Neuronal stem cell (in vitro differentiated cells): ENCODE measurements around the gene CST3.
"Not testable (repeated sequence)": the region's sequence is repeated elsewhere in the genome, so short reads cannot be mapped to it uniquely, and the experiment has no call there.

Experiments
- DNase-seq: peaks from one replicate; pipeline ENCODE4 v3.0.0-alpha.2; 2013; ENCODE audit warnings: low spot score
- H2AFZ ChIP-seq: one replicate; pipeline ENCODE4 v1.6.1; 2013; ENCODE audit warnings: mild to moderate bottlenecking, low read length, inconsistent platforms
- H2AK5ac ChIP-seq: 2 replicates; pipeline ENCODE4 v1.6.1; 2013; ENCODE audit warnings: low read depth, mild to moderate bottlenecking, inconsistent platforms, low read length, moderate library complexity, mixed read lengths
- H2BK120ac ChIP-seq: 2 replicates; pipeline ENCODE4 v1.6.1; 2013; ENCODE audit warnings: low read depth, mild to moderate bottlenecking, inconsistent platforms, low read length, moderate library complexity, mixed read lengths
- H2BK12ac ChIP-seq: one replicate; pipeline ENCODE4 v1.6.1; 2013; ENCODE audit warnings: low read length, inconsistent platforms
- H2BK15ac ChIP-seq: 2 replicates; pipeline ENCODE4 v1.6.1; 2013; ENCODE audit warnings: mild to moderate bottlenecking, low read length, inconsistent platforms, mixed read lengths
- H2BK5ac ChIP-seq: one replicate; pipeline ENCODE4 v1.6.1; 2013; ENCODE audit warnings: inconsistent platforms, mild to moderate bottlenecking, low read length, moderate library complexity
- H3K14ac ChIP-seq: one replicate; pipeline ENCODE4 v1.6.1; 2013; ENCODE audit warnings: low read length, inconsistent platforms
- H3K18ac ChIP-seq: 2 replicates; pipeline ENCODE4 v1.6.1; 2013; ENCODE audit warnings: low read length, inconsistent platforms
- H3K23ac ChIP-seq: 2 replicates; pipeline ENCODE4 v1.6.1; 2013; ENCODE audit warnings: low read depth, mild to moderate bottlenecking, mixed read lengths, low read length, inconsistent platforms; ENCODE audit not compliant: poor library complexity
- H3K27ac ChIP-seq: replicated peaks from 3 replicates; pipeline ENCODE4 v1.5.1; 2013; ENCODE audit warnings: low read length, inconsistent platforms
- H3K27me3 ChIP-seq, 3 experiments: 2 replicates each; pipeline ENCODE4 v1.6.1; 2013; ENCODE audit warnings: low read length in 3 of 3, mild to moderate bottlenecking in 2 of 3, inconsistent platforms in 1 of 3, low read depth in 1 of 3, mixed read lengths in 1 of 3, moderate library complexity in 1 of 3; ENCODE audit not compliant: control insufficient read depth in 3 of 3, insufficient read depth in 3 of 3
- H3K36me3 ChIP-seq, 2 donors: replicated peaks in 1 of 2; 2 replicates each; pipeline ENCODE4 v1.6.1; 2013; ENCODE audit warnings: low read length in 2 of 2; ENCODE audit not compliant: control insufficient read depth in 2 of 2, insufficient read depth in 2 of 2
- H3K4ac ChIP-seq: 2 replicates; pipeline ENCODE4 v1.6.1; 2013; ENCODE audit warnings: inconsistent platforms, mild to moderate bottlenecking, low read length, moderate library complexity
- H3K4me1 ChIP-seq, 2 donors: 1 replicate in 1 of 2; 2 replicates in 1 of 2; pipeline ENCODE4 v1.6.1; 2013; ENCODE audit warnings: low read length in 2 of 2, low read depth in 1 of 2; ENCODE audit not compliant: control insufficient read depth in 2 of 2, insufficient read depth in 1 of 2
- H3K4me2 ChIP-seq: one replicate; pipeline ENCODE4 v1.6.1; 2013; ENCODE audit warnings: mild to moderate bottlenecking, low read length, inconsistent platforms; ENCODE audit not compliant: insufficient read depth, poor library complexity, severe bottlenecking
- H3K4me3 ChIP-seq, 2 donors: 2 replicates each; pipeline ENCODE4 v1.5.1; 2013; ENCODE audit warnings: low read length in 2 of 2, mild to moderate bottlenecking in 2 of 2, inconsistent platforms in 1 of 2, moderate library complexity in 1 of 2
- H3K79me1 ChIP-seq: one replicate; pipeline ENCODE4 v1.6.1; 2013; ENCODE audit warnings: low read depth, mild to moderate bottlenecking, inconsistent platforms, low read length, moderate library complexity
- H3K9ac ChIP-seq: one replicate; pipeline ENCODE4 v1.6.1; 2013; ENCODE audit warnings: mild to moderate bottlenecking, low read depth, low read length, inconsistent platforms; ENCODE audit not compliant: poor library complexity
- H3K9me3 ChIP-seq, 2 donors: replicated peaks in 1 of 2; 2 replicates each; pipeline versions ENCODE3 to v1.6.1; 2013; ENCODE audit warnings: low read length in 2 of 2, mild to moderate bottlenecking in 2 of 2, inconsistent platforms in 1 of 2, low read depth in 1 of 2, mixed read lengths in 1 of 2, moderate library complexity in 1 of 2; ENCODE audit not compliant: control insufficient read depth in 2 of 2, insufficient read depth in 1 of 2
- H4K8ac ChIP-seq: one replicate; pipeline ENCODE4 v1.6.1; 2013; ENCODE audit warnings: low read depth, mild to moderate bottlenecking, inconsistent platforms, low read length, moderate library complexity
- H4K91ac ChIP-seq: one replicate; pipeline ENCODE4 v1.6.1; 2013; ENCODE audit warnings: low read length, low read depth, mild to moderate bottlenecking, inconsistent platforms; ENCODE audit not compliant: poor library complexity
- WGBS, 2 donors: extraction: QIAGEN DNeasy Blood & Tissue Kit; methylation state at CpG; one replicate each; pipeline ENCODE4 v1.1.7; 2013; ENCODE audit warnings: missing lambda C conversion rate in 2 of 2, mixed read lengths in 1 of 2; ENCODE audit not compliant: insufficient read length in 2 of 2, insufficient replicate concordance in 1 of 2; ENCODE audit errors: extremely low coverage in 2 of 2; 5-methylcytosine and 5-hydroxymethylcytosine counted together

The CST3 gene

GRCh38 chr20:23635768-23636090 lies 2.0 kb downstream of the CST3 start:
- H3K9ac ChIP-seq, H2AK5ac ChIP-seq, H2BK5ac ChIP-seq, H3K14ac ChIP-seq, H3K27ac ChIP-seq, DNase-seq, H4K91ac ChIP-seq, H3K23ac ChIP-seq, H3K9me3 ChIP-seq, H3K4me1 ChIP-seq, H2BK12ac ChIP-seq, H3K18ac ChIP-seq, H2BK15ac ChIP-seq, H2BK120ac ChIP-seq, H3K4me3 ChIP-seq, H2AFZ ChIP-seq, H3K4ac ChIP-seq, H3K4me2 ChIP-seq, H3K27me3 ChIP-seq, H3K79me1 ChIP-seq: not testable (repeated sequence)
- Histone ChIP-seq H4K8ac (peak overlapping the region; percentile 48), H3K36me3 (peaks cover 6 to 38% of the 10 kb centered on the region in 2 donors)
- WGBS, 2 donors: no CpG with 5 or more reads among the region's 2 CpGs

- DNase-seq: no peak
- peaks cover 6 to 38% of the 10 kb centered on the region in 2 donors for H3K36me3 ChIP-seq
- H2BK15ac ChIP-seq: no peak overlapping the region
- H3K9ac ChIP-seq: peak overlapping the region; percentile 9
- H2AK5ac ChIP-seq: no peak overlapping the region
- 100% methylated on average over 1 of the region's 12 CpGs; no CpG with 5 or more reads in 1 of the 2 donors for WGBS, 2 donors
- no peak overlapping the region for H3K18ac ChIP-seq
- no peak overlapping the region for H3K4me2 ChIP-seq
- H3K79me1 ChIP-seq: no peaks in the 10 kb centered on the region
- no peak overlapping the region for H3K4ac ChIP-seq
- no peak overlapping the region for H4K8ac ChIP-seq
- H4K91ac ChIP-seq: peak overlapping the region; percentile 20
- no peak overlapping the region for H2AFZ ChIP-seq
- H2BK5ac ChIP-seq: no peak overlapping the region
- H3K27ac ChIP-seq: no peak overlapping the region
- H2BK120ac ChIP-seq: no peak overlapping the region
- peak overlapping the region; percentile 18 for H3K23ac ChIP-seq
- H3K27me3 ChIP-seq: peaks cover 0 to 3% (median 0%) of the 10 kb centered on the region in 3 experiments
- H2BK12ac ChIP-seq: no peak overlapping the region
- H3K9me3 ChIP-seq: peaks cover 0 to 2% of the 10 kb centered on the region in 2 donors
- no peak overlapping the region for H3K14ac ChIP-seq
- H3K4me3 ChIP-seq: peak overlapping the region in 1 of 2 donors; percentile 42
- H3K4me1 ChIP-seq: peaks cover 5 to 8% of the 10 kb centered on the region in 2 donors
These were observed 2.6 kb downstream of the CST3 start for GRCh38 chr20:23634985-23635767.

- Histone ChIP-seq H3K23ac (no peak overlapping the region), H4K8ac (no peak overlapping the region), H3K27me3 (peaks cover 0 to 3% (median 0%) of the 10 kb centered on the region in 3 experiments), H3K18ac (no peak overlapping the region), H3K9me3 (peaks cover 0 to 2% of the 10 kb centered on the region in 2 donors), H2BK12ac (no peak overlapping the region), H3K4ac (no peak overlapping the region), H3K14ac (no peak overlapping the region), H2BK5ac (no peak overlapping the region), H3K27ac (no peak overlapping the region), H3K4me2 (no peak overlapping the region), H2BK15ac (no peak overlapping the region), H2AK5ac (no peak overlapping the region), H3K9ac (peak overlapping the region; percentile 25), H3K4me1 (peaks cover 5 to 8% of the 10 kb centered on the region in 2 donors), H2AFZ (no peak overlapping the region), H2BK120ac (no peak overlapping the region), H3K79me1 (no peaks in the 10 kb centered on the region), H3K36me3 (peaks cover 6 to 38% of the 10 kb centered on the region in 2 donors), H3K4me3 (no peak overlapping the region), H4K91ac (no peak overlapping the region)
- 100% methylated on average over 1 of the region's 8 CpGs; no CpG with 5 or more reads in 1 of the 2 donors for WGBS, 2 donors
- no peak for DNase-seq
These were observed 3.5 kb downstream of the CST3 start for GRCh38 chr20:23634044-23634801.
